ENCODE data around the gene UTP15. TPM values are rescaled to one million over a fixed set of nuclear protein-coding genes. Genes with fewer than 3 reads are reported as not detected.

Gene UTP15
- polyA plus RNA-seq, 3 donors, result 2.8 to 8.6 (median 2.8) TPM

DNA sequence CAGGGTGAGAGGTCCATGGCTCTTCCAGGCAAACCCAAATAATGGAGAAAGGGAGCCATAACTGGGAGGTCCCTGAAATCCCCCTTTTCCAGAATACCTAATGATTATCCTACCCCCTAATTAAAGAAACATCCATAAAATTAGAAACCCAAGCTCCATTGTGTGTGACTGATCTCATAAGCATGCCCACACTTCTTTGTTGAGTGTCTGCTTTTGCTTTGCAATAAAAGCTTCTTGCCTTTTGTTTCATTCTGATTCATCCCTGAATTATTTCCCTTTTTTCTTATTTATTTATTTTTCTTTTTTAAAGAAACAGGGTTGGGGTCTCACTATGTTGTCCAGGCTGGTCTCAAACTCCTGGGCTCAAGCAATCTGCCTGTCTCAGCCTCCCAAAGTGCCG, 34.2 kb upstream of the UTP15 start:
- TF ChIP-seq, protein P1, sequence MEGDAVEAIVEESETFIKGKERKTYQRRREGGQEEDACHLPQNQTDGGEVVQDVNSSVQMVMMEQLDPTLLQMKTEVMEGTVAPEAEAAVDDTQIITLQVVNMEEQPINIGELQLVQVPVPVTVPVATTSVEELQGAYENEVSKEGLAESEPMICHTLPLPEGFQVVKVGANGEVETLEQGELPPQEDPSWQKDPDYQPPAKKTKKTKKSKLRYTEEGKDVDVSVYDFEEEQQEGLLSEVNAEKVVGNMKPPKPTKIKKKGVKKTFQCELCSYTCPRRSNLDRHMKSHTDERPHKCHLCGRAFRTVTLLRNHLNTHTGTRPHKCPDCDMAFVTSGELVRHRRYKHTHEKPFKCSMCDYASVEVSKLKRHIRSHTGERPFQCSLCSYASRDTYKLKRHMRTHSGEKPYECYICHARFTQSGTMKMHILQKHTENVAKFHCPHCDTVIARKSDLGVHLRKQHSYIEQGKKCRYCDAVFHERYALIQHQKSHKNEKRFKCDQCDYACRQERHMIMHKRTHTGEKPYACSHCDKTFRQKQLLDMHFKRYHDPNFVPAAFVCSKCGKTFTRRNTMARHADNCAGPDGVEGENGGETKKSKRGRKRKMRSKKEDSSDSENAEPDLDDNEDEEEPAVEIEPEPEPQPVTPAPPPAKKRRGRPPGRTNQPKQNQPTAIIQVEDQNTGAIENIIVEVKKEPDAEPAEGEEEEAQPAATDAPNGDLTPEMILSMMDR (IDR thresholded peaks at IDR 0.05), result no peak
- H3K27me3 Mint-ChIP-seq (ENCODE audit: low read depth in 3 of 3), result peaks cover 4 to 15% (median 11%) of the 10 kb centered on the region in 3 donors
- DNase-seq, result no peak
- Histone ChIP-seq H3K4me3 (replicated peaks in 1 of 3; ENCODE audit: low read depth in 2 of 3, low read length in 3 of 3) (no peak overlapping the region), H3K27me3 (ENCODE audit: control insufficient read depth in 2 of 2, insufficient read depth in 2 of 2, low read length in 2 of 2) (peaks cover 2% of the 10 kb centered on the region in 2 donors), H3K36me3 (replicated peaks in 1 of 2; ENCODE audit: control insufficient read depth in 1 of 2, insufficient read depth in 2 of 2, low read length in 2 of 2) (no peaks in the 10 kb centered on the region), H3K9me3 (replicated peaks in 1 of 2; ENCODE audit: control insufficient read depth in 1 of 2, insufficient read depth in 1 of 2, low read length in 2 of 2) (no peaks in the 10 kb centered on the region), H3K27ac (ENCODE audit: low read depth in 1 of 2, low read length in 2 of 2) (no peak overlapping the region), H3K4me1 (ENCODE audit: control insufficient read depth in 1 of 2, insufficient read depth in 2 of 2, low read length in 2 of 2) (no peaks in the 10 kb centered on the region), H3K79me2 (ENCODE audit: insufficient read depth, low read length) (no peaks in the 10 kb centered on the region), H2AFZ (ENCODE audit: insufficient read depth, low read depth, low read length, poor library complexity, severe bottlenecking) (no peak overlapping the region), H3K4me2 (replicated peaks; ENCODE audit: extremely low read depth, low read length, poor library complexity, severe bottlenecking) (no peak overlapping the region), H4K20me1 (ENCODE audit: insufficient read depth, low read length) (no peaks in the 10 kb centered on the region), H3K9ac (ENCODE audit: insufficient read depth, low read length, poor library complexity, severe bottlenecking) (no peak overlapping the region)
- peak overlapping the region in 1 of 7 donors; percentile 28 for H3K27ac Mint-ChIP-seq
- H3K36me3 Mint-ChIP-seq, result no peaks in the 10 kb centered on the region
- intact Hi-C loops (cut with micrococcal nuclease), result no loop called here
- 100% methylated on average over 1 of the region's 1 CpG for WGBS (ENCODE audit: insufficient coverage)
- peaks cover 0 to 2% (median 0%) of the 10 kb centered on the region in 7 donors for H3K9me3 Mint-ChIP-seq
- peaks cover 3% of the 10 kb centered on the region for H3K4me1 Mint-ChIP-seq
- no peak overlapping the region for H3K4me3 Mint-ChIP-seq

DNA sequence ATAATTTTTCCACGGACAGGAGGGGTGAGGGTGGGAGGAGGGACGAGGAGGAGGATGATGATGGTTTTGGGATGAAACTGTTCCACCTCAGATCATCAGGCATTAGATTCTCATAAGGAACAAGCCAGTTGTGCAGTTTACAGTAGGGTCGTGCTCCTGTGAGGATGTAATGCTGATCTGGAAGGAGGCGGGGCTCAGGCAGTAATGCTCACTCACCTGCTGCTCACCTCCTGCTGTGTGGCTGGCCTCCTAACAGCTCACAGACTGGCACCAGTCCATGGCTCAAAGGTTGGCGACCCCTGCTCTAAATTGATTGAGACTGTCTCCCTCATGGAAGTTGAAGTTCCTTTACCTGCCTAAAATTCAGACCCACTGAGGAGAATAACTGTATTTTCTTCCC, 33.3 kb upstream of the UTP15 start:
- intact Hi-C loops (cut with micrococcal nuclease), result no loop called here
- H3K27ac Mint-ChIP-seq, result no peak overlapping the region
- no peaks in the 10 kb centered on the region for H3K4me1 ChIP-seq (ENCODE audit: control insufficient read depth in 1 of 2, insufficient read depth in 2 of 2, low read length in 2 of 2)
- H4K20me1 ChIP-seq (ENCODE audit: insufficient read depth, low read length), result no peaks in the 10 kb centered on the region
- no peaks in the 10 kb centered on the region for H3K79me2 ChIP-seq (ENCODE audit: insufficient read depth, low read length)
- DNase-seq, result no peak
- H3K4me3 Mint-ChIP-seq, result no peak overlapping the region
- no peak overlapping the region for H3K4me2 ChIP-seq (replicated peaks; ENCODE audit: extremely low read depth, low read length, poor library complexity, severe bottlenecking)
- no peak overlapping the region for H2AFZ ChIP-seq (ENCODE audit: insufficient read depth, low read depth, low read length, poor library complexity, severe bottlenecking)
- 77% methylated on average over 2 of the region's 5 CpGs for WGBS (ENCODE audit: insufficient coverage)
- H3K27me3 Mint-ChIP-seq (ENCODE audit: low read depth in 3 of 3), result peaks cover 4 to 15% (median 11%) of the 10 kb centered on the region in 3 donors
- H3K27me3 ChIP-seq (ENCODE audit: control insufficient read depth in 2 of 2, insufficient read depth in 2 of 2, low read length in 2 of 2), result peaks cover 2% of the 10 kb centered on the region in 2 donors
- H3K9me3 Mint-ChIP-seq, result peaks cover 0 to 2% (median 0%) of the 10 kb centered on the region in 7 donors
- no peaks in the 10 kb centered on the region for H3K36me3 ChIP-seq (replicated peaks in 1 of 2; ENCODE audit: control insufficient read depth in 1 of 2, insufficient read depth in 2 of 2, low read length in 2 of 2)
- no peak overlapping the region for H3K4me3 ChIP-seq (replicated peaks in 1 of 3; ENCODE audit: low read depth in 2 of 3, low read length in 3 of 3)
- peaks cover 5% of the 10 kb centered on the region for H3K4me1 Mint-ChIP-seq
- H3K36me3 Mint-ChIP-seq, result no peaks in the 10 kb centered on the region
- TF ChIP-seq, protein P1 (IDR thresholded peaks at IDR 0.05), result no peak
- no peak overlapping the region for H3K9ac ChIP-seq (ENCODE audit: insufficient read depth, low read length, poor library complexity, severe bottlenecking)
- H3K9me3 ChIP-seq (replicated peaks in 1 of 2; ENCODE audit: control insufficient read depth in 1 of 2, insufficient read depth in 1 of 2, low read length in 2 of 2), result no peaks in the 10 kb centered on the region
- no peak overlapping the region for H3K27ac ChIP-seq (ENCODE audit: low read depth in 1 of 2, low read length in 2 of 2)

All from CD14-positive monocyte (primary cell).